ENCODE data around the gene LMF2. TPM values are rescaled to one million over a fixed set of nuclear protein-coding genes. Genes with fewer than 3 reads are reported as not detected.
"Not testable (repeated sequence)": the region's sequence is repeated elsewhere in the genome, so short reads cannot be mapped to it uniquely, and the experiment has no call there.

LMF2 gene
- polyA plus RNA-seq, 1 donor: 48.8 TPM

DNA sequence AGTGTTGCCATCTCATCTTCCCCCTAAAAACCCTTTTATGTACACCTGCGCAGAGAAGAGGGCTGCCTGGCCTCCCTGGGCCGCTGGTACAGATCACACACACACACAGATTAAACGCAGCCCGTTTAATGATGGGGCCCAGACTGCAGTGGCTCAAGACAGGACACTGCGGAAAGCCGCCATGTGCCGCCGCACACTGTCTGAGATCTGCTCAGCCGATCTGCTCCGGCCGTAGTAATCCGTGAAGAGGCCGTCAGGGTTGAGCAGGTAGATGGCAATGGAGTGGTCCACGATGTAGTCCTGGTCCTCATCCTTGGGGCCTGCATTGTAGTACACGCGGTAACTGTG lies 15.9 kb upstream of the LMF2 start:
- Histone ChIP-seq H3K27me3 (ENCODE audit: control insufficient read depth, insufficient read depth, low read length) (no peaks in the 10 kb centered on the region), H3K4me1 (ENCODE audit: control insufficient read depth, insufficient read depth, low read length) (peaks cover 24% of the 10 kb centered on the region), H3K27ac (ENCODE audit: low read length) (no peak overlapping the region), H3K36me3 (ENCODE audit: control insufficient read depth, insufficient read depth, low read length) (peaks cover 45% of the 10 kb centered on the region), H3K4me3 (ENCODE audit: low read length) (no peak overlapping the region), H3K9me3 (ENCODE audit: control insufficient read depth, low read depth, low read length) (no peaks in the 10 kb centered on the region)
- WGBS (ENCODE audit: insufficient coverage, low lambda C conversion rate): no CpG with 5 or more reads among the region's 16 CpGs
- no peak for DNase-seq

DNA sequence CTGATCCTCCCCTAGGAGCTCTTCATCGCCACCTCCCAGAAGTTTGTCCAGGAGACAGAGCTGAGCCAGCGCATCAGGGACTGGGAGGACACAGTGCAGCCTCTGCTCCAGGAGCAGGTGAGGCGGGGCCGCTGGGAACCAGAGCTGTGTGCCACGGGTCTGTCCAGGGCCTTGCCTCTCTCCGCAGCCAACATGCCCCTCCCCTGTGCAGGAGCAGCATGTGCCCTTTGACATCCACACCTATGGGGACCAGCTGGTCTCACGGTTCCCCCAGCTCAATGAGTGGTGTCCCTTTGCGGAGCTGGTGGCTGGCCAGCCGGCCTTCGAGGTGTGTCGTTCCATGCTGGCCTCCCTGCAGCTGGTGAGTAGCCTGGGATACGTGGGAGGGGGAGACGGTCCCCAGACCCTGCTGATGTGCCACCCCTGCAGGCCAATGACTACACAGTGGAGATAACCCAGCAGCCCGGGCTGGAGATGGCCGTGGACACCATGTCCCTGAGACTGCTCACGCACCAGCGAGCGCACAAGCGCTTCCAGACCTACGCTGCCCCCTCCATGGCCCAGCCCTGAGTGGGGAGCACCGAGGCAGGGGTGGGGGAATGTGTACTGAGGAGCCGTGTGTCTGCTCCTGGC lies 15.4 kb upstream of the LMF2 start:
- Histone ChIP-seq H3K4me1 (ENCODE audit: control insufficient read depth, insufficient read depth, low read length) (peaks cover 24% of the 10 kb centered on the region), H3K36me3 (ENCODE audit: control insufficient read depth, insufficient read depth, low read length) (peaks cover 51% of the 10 kb centered on the region), H3K27me3 (ENCODE audit: control insufficient read depth, insufficient read depth, low read length) (no peaks in the 10 kb centered on the region), H3K4me3 (ENCODE audit: low read length) (no peak overlapping the region), H3K27ac (ENCODE audit: low read length) (no peak overlapping the region), H3K9me3 (ENCODE audit: control insufficient read depth, low read depth, low read length) (no peaks in the 10 kb centered on the region)
- no peak for DNase-seq
- no CpG with 5 or more reads among the region's 22 CpGs for WGBS (ENCODE audit: insufficient coverage, low lambda C conversion rate)

- no peak overlapping the region for H3K4me3 ChIP-seq (ENCODE audit: low read length)
- H3K36me3 ChIP-seq (ENCODE audit: control insufficient read depth, insufficient read depth, low read length): peaks cover 57% of the 10 kb centered on the region
- H3K27me3 ChIP-seq (ENCODE audit: control insufficient read depth, insufficient read depth, low read length): no peaks in the 10 kb centered on the region
- no peak overlapping the region for H3K27ac ChIP-seq (ENCODE audit: low read length)
- no CpG with 5 or more reads among the region's 15 CpGs for WGBS (ENCODE audit: insufficient coverage, low lambda C conversion rate)
- no peak for DNase-seq
- H3K4me1 ChIP-seq (ENCODE audit: control insufficient read depth, insufficient read depth, low read length): peaks cover 24% of the 10 kb centered on the region
- H3K9me3 ChIP-seq (ENCODE audit: control insufficient read depth, low read depth, low read length): no peaks in the 10 kb centered on the region
Measured at GRCh38 chr22:50522208-50522805, 14.8 kb upstream of the LMF2 start.

DNA sequence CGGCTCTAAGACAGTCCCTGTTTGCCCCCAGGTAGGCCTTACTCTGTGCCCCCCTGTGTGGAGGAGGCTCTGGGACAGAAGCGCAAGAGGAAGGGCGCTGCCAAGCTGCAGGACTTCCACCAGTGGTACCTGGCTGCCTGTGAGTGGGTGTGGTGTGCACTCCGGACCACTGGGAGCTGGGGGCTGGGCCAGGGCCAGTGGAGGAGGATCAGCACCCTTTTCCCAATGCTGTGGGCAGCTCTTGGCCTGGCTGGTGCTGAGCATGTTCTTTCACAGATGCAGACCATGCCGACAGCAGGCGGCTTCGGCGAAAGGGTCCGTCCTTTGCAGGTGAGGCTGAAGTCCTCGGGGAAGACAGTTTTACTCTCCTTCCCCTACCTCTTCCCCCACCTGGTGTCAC lies 14.2 kb upstream of the LMF2 start:
- no peak overlapping the region for H3K4me3 ChIP-seq (ENCODE audit: low read length)
- H3K9me3 ChIP-seq (ENCODE audit: control insufficient read depth, low read depth, low read length): no peaks in the 10 kb centered on the region
- H3K36me3 ChIP-seq (ENCODE audit: control insufficient read depth, insufficient read depth, low read length): peaks cover 63% of the 10 kb centered on the region
- no CpG with 5 or more reads among the region's 10 CpGs for WGBS (ENCODE audit: insufficient coverage, low lambda C conversion rate)
- no peak for DNase-seq
- no peak overlapping the region for H3K27ac ChIP-seq (ENCODE audit: low read length)
- H3K4me1 ChIP-seq (ENCODE audit: control insufficient read depth, insufficient read depth, low read length): peaks cover 22% of the 10 kb centered on the region
- no peaks in the 10 kb centered on the region for H3K27me3 ChIP-seq (ENCODE audit: control insufficient read depth, insufficient read depth, low read length)

DNA sequence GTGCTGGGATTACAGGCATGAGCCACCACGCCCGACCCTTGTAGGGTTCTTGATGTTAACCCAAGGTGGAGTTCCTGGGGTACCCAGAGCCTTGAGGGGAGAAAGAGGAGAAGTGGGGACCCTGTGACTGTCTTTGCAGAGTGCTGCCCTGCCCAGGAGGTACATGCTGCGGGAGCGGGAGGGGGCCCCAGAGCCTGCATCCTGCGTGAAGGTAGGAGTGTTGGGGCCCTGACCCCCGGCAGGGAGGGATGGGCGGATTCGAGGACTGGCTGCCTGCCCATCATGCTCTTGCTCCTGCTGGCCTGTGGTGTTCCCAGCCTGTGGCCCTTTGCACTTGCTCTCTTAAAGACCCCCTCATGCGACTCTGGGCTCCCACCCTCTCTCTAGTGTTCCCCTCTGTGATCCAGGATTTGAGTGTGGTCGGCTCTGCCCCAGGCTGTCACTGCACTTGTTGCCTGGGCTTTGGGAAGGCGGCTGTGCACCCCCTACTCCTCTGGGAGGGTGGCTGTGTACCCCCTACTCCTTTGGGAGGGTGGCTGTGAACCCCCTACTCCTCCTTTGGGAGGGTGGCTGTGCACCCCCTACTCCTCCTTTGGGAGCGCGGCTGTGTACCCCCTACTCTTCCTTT lies 13.4 kb upstream of the LMF2 start:
- no peaks in the 10 kb centered on the region for H3K27me3 ChIP-seq (ENCODE audit: control insufficient read depth, insufficient read depth, low read length)
- H3K36me3 ChIP-seq (ENCODE audit: control insufficient read depth, insufficient read depth, low read length): peaks cover 70% of the 10 kb centered on the region
- no CpG with 5 or more reads among the region's 13 CpGs for WGBS (ENCODE audit: insufficient coverage, low lambda C conversion rate)
- H3K9me3 ChIP-seq (ENCODE audit: control insufficient read depth, low read depth, low read length): no peaks in the 10 kb centered on the region
- H3K27ac ChIP-seq (ENCODE audit: low read length): no peak overlapping the region
- no peak overlapping the region for H3K4me3 ChIP-seq (ENCODE audit: low read length)
- H3K4me1 ChIP-seq (ENCODE audit: control insufficient read depth, insufficient read depth, low read length): peaks cover 19% of the 10 kb centered on the region
- no peak for DNase-seq

DNA sequence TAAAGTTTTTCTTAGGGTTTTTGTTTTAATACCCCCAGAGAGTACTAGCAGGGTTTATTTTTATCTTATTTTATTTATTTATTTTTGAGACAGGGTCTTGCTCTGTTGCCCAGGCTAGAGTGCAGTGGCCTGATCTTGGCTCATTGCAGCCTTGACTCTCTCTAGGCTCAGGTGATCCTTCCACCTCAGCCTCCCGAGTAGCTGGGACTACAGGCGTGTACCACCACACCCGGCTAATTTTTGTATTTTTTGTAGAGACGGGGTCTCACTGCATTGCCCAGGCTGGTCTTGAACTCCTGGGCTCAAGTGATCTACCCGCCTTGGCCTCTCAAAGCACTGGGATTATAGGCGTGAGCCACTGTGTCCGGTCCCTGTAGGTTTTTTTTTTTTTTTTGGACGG lies 12.7 kb upstream of the LMF2 start:
- WGBS (ENCODE audit: insufficient coverage, low lambda C conversion rate): no CpG with 5 or more reads among the region's 8 CpGs
- H3K9me3 ChIP-seq (ENCODE audit: control insufficient read depth, low read depth, low read length); H3K27ac ChIP-seq (ENCODE audit: low read length); H3K27me3 ChIP-seq (ENCODE audit: control insufficient read depth, insufficient read depth, low read length); H3K4me3 ChIP-seq (ENCODE audit: low read length); DNase-seq: not testable (repeated sequence)
- Histone ChIP-seq H3K4me1 (ENCODE audit: control insufficient read depth, insufficient read depth, low read length) (peaks cover 19% of the 10 kb centered on the region), H3K36me3 (ENCODE audit: control insufficient read depth, insufficient read depth, low read length) (peaks cover 73% of the 10 kb centered on the region)

GRCh38 chr22:50519151-50519550 lies 11.6 kb upstream of the LMF2 start:
- peaks cover 15% of the 10 kb centered on the region for H3K4me1 ChIP-seq (ENCODE audit: control insufficient read depth, insufficient read depth, low read length)
- peaks cover 79% of the 10 kb centered on the region for H3K36me3 ChIP-seq (ENCODE audit: control insufficient read depth, insufficient read depth, low read length)
- H3K27ac ChIP-seq (ENCODE audit: low read length): no peak overlapping the region
- WGBS (ENCODE audit: insufficient coverage, low lambda C conversion rate): no CpG with 5 or more reads among the region's 8 CpGs
- no peaks in the 10 kb centered on the region for H3K9me3 ChIP-seq (ENCODE audit: control insufficient read depth, low read depth, low read length)
- H3K27me3 ChIP-seq (ENCODE audit: control insufficient read depth, insufficient read depth, low read length): no peaks in the 10 kb centered on the region
- no peak overlapping the region for H3K4me3 ChIP-seq (ENCODE audit: low read length)
- no peak for DNase-seq

GRCh38 chr22:50518606-50519005 lies 11.1 kb upstream of the LMF2 start:
- Histone ChIP-seq H3K27me3 (ENCODE audit: control insufficient read depth, insufficient read depth, low read length) (no peaks in the 10 kb centered on the region), H3K36me3 (ENCODE audit: control insufficient read depth, insufficient read depth, low read length) (peaks cover 74% of the 10 kb centered on the region), H3K4me1 (ENCODE audit: control insufficient read depth, insufficient read depth, low read length) (peaks cover 9% of the 10 kb centered on the region), H3K27ac (ENCODE audit: low read length) (no peak overlapping the region), H3K9me3 (ENCODE audit: control insufficient read depth, low read depth, low read length) (no peaks in the 10 kb centered on the region), H3K4me3 (ENCODE audit: low read length) (no peak overlapping the region)
- WGBS (ENCODE audit: insufficient coverage, low lambda C conversion rate): no CpG with 5 or more reads among the region's 7 CpGs
- DNase-seq: no peak

GRCh38 chr22:50517495-50518260 lies 10.2 kb upstream of the LMF2 start:
- no peak overlapping the region for H3K27ac ChIP-seq (ENCODE audit: low read length)
- H3K4me3 ChIP-seq (ENCODE audit: low read length): no peak overlapping the region
- no peaks in the 10 kb centered on the region for H3K27me3 ChIP-seq (ENCODE audit: control insufficient read depth, insufficient read depth, low read length)
- no peaks in the 10 kb centered on the region for H3K4me1 ChIP-seq (ENCODE audit: control insufficient read depth, insufficient read depth, low read length)
- no CpG with 5 or more reads among the region's 20 CpGs for WGBS (ENCODE audit: insufficient coverage, low lambda C conversion rate)
- DNase-seq: no peak
- H3K36me3 ChIP-seq (ENCODE audit: control insufficient read depth, insufficient read depth, low read length): peaks cover 65% of the 10 kb centered on the region
- no peaks in the 10 kb centered on the region for H3K9me3 ChIP-seq (ENCODE audit: control insufficient read depth, low read depth, low read length)

GRCh38 chr22:50516891-50517290 lies 9.4 kb upstream of the LMF2 start:
- WGBS (ENCODE audit: insufficient coverage, low lambda C conversion rate): no CpG with 5 or more reads among the region's 16 CpGs
- H3K4me1 ChIP-seq (ENCODE audit: control insufficient read depth, insufficient read depth, low read length): no peaks in the 10 kb centered on the region
- H3K4me3 ChIP-seq (ENCODE audit: low read length): no peak overlapping the region
- no peak overlapping the region for H3K27ac ChIP-seq (ENCODE audit: low read length)
- H3K36me3 ChIP-seq (ENCODE audit: control insufficient read depth, insufficient read depth, low read length): peaks cover 60% of the 10 kb centered on the region
- H3K27me3 ChIP-seq (ENCODE audit: control insufficient read depth, insufficient read depth, low read length): no peaks in the 10 kb centered on the region
- H3K9me3 ChIP-seq (ENCODE audit: control insufficient read depth, low read depth, low read length): no peaks in the 10 kb centered on the region
- DNase-seq: no peak
